Duodenal mucosa (tissue), 2 donors: ENCODE data around the gene CNN2.

Source experiments
- H3K27ac ChIP-seq: one replicate; pipeline ENCODE4 v1.7.0; 2013; ENCODE audit warnings: low read depth, low read length
- H3K27me3 ChIP-seq, 2 donors: one replicate each; pipeline ENCODE4 v1.7.0; 2013; ENCODE audit warnings: low read length in 2 of 2, control low read depth in 1 of 2; ENCODE audit not compliant: insufficient read depth in 2 of 2, control insufficient read depth in 1 of 2
- H3K36me3 ChIP-seq, 2 donors: one replicate each; pipeline ENCODE4 v1.7.0; 2013; ENCODE audit warnings: low read length in 2 of 2, control low read depth in 1 of 2; ENCODE audit not compliant: insufficient read depth in 2 of 2, control insufficient read depth in 1 of 2
- H3K4me1 ChIP-seq, 2 donors: one replicate each; pipeline ENCODE4 v1.7.0; 2013; ENCODE audit warnings: low read length in 2 of 2, control low read depth in 1 of 2; ENCODE audit not compliant: insufficient read depth in 2 of 2, control insufficient read depth in 1 of 2
- H3K4me3 ChIP-seq, 2 donors: one replicate each; pipeline ENCODE4 v1.7.0; 2013; ENCODE audit warnings: low read length in 2 of 2, low read depth in 1 of 2
- H3K9ac ChIP-seq, 2 donors: one replicate each; pipeline ENCODE4 v1.7.0; 2013; ENCODE audit warnings: low read length in 2 of 2, low read depth in 1 of 2
- H3K9me3 ChIP-seq, 2 donors: one replicate each; pipeline ENCODE4 v1.7.0; 2013; ENCODE audit warnings: low read length in 2 of 2, control low read depth in 1 of 2; ENCODE audit not compliant: control insufficient read depth in 1 of 2

Gene CNN2

DNA sequence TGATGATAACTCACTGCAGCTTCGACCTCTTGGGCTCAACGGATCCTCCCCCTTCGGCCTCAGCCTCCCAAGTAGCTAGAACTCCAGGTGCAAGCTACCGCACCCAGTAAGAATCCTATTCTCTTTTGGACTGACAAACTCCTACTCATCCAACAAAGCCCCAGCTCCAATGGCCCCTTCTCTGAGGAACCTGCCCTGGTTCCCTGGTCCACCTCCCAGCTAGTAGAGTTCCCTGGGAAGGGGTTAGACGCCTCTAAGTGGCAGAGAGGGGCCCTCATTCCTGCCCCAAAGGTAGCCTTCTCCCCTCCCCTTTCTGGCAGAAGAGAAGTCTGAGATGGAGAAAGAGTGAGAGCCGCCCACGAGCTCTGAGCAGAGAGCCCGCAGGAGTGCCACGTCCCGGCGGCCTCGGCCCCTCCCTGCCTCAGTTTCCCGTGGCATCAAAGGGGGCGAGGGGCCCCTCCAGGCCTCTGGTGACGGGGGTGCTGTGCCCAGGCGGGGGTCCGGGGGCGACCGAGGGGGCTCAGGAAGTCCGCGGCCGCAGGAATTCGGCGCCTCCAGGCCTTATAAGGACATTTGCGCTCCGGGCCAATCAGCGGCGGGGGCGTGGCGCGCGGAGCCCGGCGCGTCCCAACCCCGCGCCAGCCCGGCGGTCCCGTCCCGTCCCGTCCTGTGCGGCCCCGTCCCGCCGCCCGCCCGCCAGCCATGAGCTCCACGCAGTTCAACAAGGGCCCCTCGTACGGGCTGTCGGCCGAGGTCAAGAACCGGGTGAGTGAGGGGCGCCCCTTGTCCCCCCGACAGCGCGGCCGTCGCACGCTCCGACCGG is at the start of gene CNN2:
Gene CNN2 (plus strand): TSS at position 649 of the 823 bp plus-strand sequence. CDS start 54 bp downstream, at position 703.
- peak within 1 kb of the TSS; percentile 72 to 78 for H3K4me3 ChIP-seq
- H3K27ac ChIP-seq, result peak within 1 kb of the TSS; percentile 85
- peaks cover 0 to 3% of the 10 kb centered on the region in 2 donors for H3K36me3 ChIP-seq
- H3K4me1 ChIP-seq, result peaks cover 0 to 32% of the 10 kb centered on the region in 2 donors
- H3K9me3 ChIP-seq, result no peaks in the 10 kb centered on the region
- H3K9ac ChIP-seq, result peak within 1 kb of the TSS; percentile 66 to 78
- no peaks in the 10 kb centered on the region for H3K27me3 ChIP-seq

DNA sequence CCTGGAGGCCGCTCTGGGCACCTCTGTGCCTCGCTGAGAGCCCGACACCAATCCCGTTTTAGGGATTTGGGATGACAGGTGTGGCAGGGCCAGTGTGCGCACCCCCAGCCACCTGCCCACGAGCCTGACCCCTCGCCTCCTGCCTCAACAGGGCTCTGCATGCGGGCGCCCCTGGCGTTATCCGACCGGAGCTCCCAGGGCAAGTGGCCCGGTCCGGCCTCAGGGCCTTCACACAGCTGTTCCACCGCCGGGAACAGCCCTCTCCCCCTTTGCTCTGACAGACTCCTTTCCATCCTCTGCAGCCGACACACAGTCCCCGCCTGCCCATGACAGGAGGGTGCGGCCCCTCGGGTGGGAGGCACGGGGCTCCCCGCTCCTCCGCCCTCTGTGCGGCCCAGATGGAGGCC is 49.3 kb upstream of the CNN2 start:
- H3K9me3 ChIP-seq, result no peaks in the 10 kb centered on the region
- H3K4me3 ChIP-seq, result no peak overlapping the region
- no peaks in the 10 kb centered on the region for H3K27me3 ChIP-seq
- no peak overlapping the region for H3K9ac ChIP-seq
- peaks cover 0 to 4% of the 10 kb centered on the region in 2 donors for H3K36me3 ChIP-seq
- H3K4me1 ChIP-seq, result no peaks in the 10 kb centered on the region
- no peak overlapping the region for H3K27ac ChIP-seq

DNA sequence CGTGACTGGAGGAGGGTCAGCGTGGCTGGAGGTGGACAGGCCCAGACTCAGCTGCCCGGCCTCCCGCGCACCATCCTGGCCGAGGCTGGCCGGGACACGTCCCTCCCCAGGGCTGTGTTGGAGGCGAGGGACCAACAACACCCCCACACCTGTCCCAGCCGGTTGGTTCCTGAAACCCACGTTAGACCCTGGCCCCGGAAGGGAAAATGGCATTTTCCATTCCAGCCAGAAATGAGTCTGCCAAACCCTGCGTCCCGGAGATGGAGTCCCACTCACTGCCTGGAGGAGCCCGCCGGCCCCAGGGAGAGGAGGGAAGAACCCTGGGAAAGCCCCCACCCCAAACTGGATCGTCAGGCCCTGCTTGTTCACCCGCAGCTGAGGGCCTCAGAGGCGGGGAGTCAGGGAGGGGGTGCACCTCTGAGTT is 47.1 kb upstream of the CNN2 start:
- H3K4me3 ChIP-seq, result no peak overlapping the region
- H3K27me3 ChIP-seq, result no peaks in the 10 kb centered on the region
- no peaks in the 10 kb centered on the region for H3K36me3 ChIP-seq
- peaks cover 4% of the 10 kb centered on the region in 2 donors for H3K4me1 ChIP-seq
- no peak overlapping the region for H3K27ac ChIP-seq
- H3K9me3 ChIP-seq, result no peaks in the 10 kb centered on the region
- no peak overlapping the region for H3K9ac ChIP-seq

DNA sequence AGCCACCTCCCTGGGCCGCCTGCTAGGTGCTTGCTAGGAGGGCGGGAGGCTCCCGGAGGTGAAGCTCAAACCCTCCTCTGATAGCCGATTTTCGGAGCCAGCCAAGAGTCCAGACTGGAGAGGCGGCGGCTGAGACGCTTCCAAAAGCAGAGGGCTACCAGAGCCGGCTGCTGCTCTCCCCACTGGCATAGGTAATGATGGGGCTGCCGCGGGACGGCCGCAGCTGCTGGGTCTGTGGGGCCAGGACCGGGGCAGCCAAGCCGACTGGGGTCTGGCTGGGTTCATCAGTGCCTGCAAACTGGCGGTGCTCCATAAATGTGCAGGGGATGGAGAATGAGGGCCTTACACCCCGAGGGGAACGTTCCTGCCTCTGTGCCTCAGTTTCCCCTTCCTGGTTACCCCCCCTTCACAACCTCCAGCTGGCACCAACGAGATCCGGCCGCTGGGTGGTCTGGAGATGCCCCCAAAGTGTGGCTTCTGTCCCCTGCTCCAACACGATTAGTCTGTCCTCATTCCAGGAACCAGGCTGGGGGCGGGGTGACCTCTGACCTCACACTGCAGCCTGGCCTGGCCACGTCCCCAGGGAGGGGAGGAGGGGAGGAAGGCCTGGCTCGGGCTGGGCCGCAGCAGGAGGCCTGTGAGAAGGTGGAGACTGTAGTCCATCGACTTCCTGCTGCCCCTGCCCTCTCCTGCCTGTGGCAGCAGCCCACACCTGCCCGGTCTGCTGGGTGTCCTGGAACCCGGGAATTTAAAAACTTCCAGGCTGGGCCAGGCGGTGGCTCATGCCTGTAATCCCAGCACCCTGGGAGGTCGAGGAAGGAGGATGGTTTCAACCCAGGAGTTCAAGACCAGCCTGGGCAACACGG is 46.0 kb upstream of the CNN2 start:
- Histone ChIP-seq H3K9me3 (no peaks in the 10 kb centered on the region), H3K27me3 (no peaks in the 10 kb centered on the region), H3K27ac (no peak overlapping the region), H3K9ac (no peak overlapping the region), H3K4me1 (peaks cover 9 to 12% of the 10 kb centered on the region in 2 donors), H3K4me3 (no peak overlapping the region), H3K36me3 (no peaks in the 10 kb centered on the region)

DNA sequence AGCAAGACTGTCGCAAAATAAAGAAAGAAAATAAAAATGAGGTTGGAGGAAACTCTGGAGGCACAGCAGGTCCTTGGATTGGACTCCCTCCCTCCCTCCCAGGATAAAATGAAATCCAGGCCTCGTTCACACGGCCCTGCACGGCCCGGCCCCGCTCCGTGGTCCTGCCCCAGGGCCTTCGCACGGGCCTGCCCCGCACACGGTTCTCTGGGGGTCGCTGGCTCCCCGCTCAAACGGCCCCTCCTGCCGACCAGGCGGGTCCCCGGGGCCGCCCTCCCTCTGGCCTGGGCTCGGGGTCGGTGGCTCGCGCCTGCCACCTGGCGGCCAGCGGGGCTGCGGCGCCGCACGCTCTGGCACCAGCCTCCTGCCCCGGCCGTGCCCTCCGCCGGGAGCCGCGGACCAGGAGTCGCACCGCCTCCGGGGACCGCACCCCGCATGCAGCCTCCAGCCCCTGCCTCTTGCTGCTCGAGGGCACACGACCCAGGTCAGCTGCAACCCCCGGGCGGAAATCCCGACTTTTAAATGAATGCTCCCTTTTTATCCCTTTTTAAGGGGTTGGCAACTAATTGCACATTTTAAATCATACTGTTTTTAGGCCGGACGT is 43.7 kb upstream of the CNN2 start:
- Histone ChIP-seq H3K4me1 (peaks cover 9 to 12% of the 10 kb centered on the region in 2 donors), H3K4me3 (no peak overlapping the region), H3K27me3 (no peaks in the 10 kb centered on the region), H3K27ac (no peak overlapping the region), H3K9ac (peak overlapping the region in 1 of 2 donors; percentile 7), H3K9me3 (no peaks in the 10 kb centered on the region), H3K36me3 (peaks cover 0 to 10% of the 10 kb centered on the region in 2 donors)

DNA sequence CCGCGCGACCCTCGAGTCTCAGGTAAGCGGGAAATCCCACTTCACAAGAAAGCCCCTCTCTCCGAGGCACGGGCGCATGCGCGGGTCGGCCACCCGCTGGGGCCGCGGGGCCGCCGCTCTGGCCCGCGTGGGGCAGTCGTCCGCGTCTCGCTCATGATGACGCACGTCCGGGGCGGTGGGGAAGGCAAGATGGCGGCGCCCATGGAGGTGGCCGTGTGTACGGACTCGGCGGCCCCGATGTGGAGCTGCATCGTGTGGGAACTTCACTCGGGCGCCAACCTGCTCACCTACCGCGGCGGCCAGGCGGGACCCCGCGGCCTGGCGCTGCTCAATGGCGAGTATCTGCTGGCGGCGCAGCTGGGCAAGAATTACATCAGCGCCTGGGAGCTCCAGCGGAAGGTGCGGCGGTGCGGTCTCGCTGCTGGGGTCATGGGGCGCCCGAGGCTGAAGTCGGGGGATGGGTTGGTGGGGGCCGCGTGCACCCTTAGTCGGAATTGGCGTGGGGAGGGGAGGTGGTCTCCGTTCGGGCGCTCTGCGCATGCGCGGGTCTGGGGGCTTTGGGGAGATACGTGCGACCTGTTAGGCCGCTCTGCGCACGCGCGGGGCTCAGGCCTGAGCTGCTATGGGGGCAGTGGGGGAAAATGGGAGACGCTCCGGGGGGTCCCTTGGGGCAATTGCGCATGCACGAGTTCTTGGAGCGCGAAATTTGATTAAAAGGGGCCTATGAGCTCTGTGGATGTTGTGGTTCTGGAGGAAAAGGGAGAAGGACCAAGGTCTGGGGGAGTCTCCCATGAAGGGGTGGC is 42.0 kb upstream of the CNN2 start, which contains the start of gene WDR18:
Gene WDR18 (plus strand): TSS at position 181 of the 803 bp plus-strand sequence. CDS start 9 bp downstream, at position 190.
- peak within 1 kb of the TSS; percentile 76 to 81 for H3K9ac ChIP-seq
- no peaks in the 10 kb centered on the region for H3K27me3 ChIP-seq
- H3K4me3 ChIP-seq, result peak within 1 kb of the TSS; percentile 86 to 91
- peaks cover 9 to 12% of the 10 kb centered on the region in 2 donors for H3K4me1 ChIP-seq
- peak within 1 kb of the TSS; percentile 78 for H3K27ac ChIP-seq
- peaks cover 0 to 16% of the 10 kb centered on the region in 2 donors for H3K36me3 ChIP-seq
- no peaks in the 10 kb centered on the region for H3K9me3 ChIP-seq

DNA sequence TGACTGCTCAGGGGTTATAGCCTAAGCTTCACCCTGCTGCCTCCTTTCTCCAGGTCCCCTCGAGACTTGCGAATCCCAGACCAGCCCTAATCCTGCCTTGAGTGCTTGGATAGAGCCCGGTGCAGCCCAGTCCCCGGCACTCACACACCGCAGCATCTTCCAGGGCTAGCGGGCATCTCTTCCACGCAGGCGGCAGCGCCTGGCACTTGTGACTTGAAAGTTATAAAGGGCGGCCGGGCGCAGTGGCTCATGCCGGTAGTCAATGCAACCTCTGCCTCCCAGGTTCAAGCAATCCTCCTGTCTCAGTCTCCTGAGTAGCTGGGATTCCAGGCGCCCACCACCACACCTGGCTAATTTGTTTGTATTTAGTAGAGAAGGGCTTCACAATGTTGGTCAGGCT is 40.3 kb upstream of the CNN2 start:
- Histone ChIP-seq H3K9me3 (no peaks in the 10 kb centered on the region), H3K36me3 (peaks cover 0 to 25% of the 10 kb centered on the region in 2 donors), H3K4me3 (no peak overlapping the region), H3K27me3 (no peaks in the 10 kb centered on the region), H3K9ac (no peak overlapping the region), H3K4me1 (peaks cover 9 to 12% of the 10 kb centered on the region in 2 donors), H3K27ac (no peak overlapping the region)

DNA sequence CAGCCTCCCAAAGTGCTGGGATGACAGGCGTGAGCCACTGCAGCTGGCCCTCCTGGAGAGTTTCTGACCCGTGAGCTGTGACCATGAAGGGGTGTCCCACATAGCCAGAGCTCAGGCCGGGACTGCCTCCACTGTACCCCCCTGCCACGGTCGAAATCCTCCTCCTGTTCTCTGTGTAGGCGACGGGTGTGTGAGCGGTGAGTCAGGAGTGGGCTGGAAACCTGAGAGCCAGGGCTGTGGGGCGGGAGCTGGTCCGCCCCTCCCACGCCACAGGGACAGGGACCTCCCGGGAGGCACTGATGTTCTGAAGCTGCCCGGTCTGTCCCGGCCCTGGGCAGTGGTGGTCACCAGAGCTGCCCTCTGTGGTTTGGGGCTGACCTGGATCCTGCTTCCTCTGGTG is 38.3 kb upstream of the CNN2 start:
- Histone ChIP-seq H3K36me3 (peaks cover 0 to 25% of the 10 kb centered on the region in 2 donors), H3K4me1 (peaks cover 9 to 12% of the 10 kb centered on the region in 2 donors), H3K4me3 (no peak overlapping the region), H3K27ac (no peak overlapping the region), H3K27me3 (no peaks in the 10 kb centered on the region), H3K9ac (no peak overlapping the region), H3K9me3 (no peaks in the 10 kb centered on the region)

DNA sequence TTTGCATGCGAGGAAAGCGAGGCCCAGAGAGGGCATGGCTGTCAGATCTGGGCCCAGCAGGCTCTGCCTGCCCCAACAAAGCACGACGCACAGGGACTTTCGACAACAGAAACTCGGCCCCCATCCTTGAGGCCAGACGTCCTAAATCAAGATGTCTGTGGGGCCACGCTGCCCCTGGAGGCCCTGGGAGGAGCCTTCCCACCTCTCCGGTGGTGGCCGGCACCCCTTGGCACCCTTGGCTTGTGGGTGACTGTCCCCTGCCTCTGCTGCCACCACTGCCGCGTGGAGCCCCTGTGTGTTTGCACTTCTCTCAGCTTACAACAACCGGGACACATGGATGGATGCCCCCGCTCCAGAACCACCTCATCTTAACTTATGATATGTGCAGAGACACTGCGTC is 37.9 kb upstream of the CNN2 start:
- Histone ChIP-seq H3K9me3 (no peaks in the 10 kb centered on the region), H3K27ac (no peak overlapping the region), H3K9ac (no peak overlapping the region), H3K4me1 (peaks cover 8 to 12% of the 10 kb centered on the region in 2 donors), H3K4me3 (no peak overlapping the region), H3K27me3 (no peaks in the 10 kb centered on the region), H3K36me3 (peaks cover 0 to 25% of the 10 kb centered on the region in 2 donors)
